ENCODE measurements around the gene AP3B2.

DNA sequence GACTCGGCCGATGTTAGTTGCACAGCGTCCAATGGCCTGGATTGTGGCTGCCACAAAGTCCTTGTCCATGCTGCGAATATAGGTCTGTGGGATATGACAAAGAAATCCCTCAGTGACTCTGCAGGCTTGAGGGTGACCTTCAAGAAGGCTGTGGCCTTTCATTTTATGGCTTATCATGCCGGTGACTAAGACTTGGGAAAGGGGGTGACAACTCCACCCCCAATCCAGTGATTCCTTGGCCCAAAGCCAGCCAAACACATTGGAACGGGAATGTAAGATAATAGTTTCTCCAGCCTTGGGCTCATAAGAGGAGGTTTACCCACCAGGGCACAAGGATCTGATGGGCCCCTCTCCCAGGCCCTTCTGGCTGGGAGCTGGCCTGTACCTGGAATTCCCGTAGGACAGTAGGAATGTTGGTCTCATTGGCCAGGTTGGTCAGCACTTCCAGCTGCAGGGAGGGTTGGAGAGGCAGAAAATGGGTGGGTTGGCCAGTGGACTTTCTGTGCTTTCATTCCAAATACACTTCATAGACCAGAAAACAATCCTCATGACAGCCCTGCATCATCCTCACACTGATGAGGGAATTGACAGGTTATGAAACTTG, 31.9 kb downstream of the AP3B2 start:
- TF ChIP-seq TAF1 (IDR thresholded peaks at IDR 0.05; ENCODE audit: borderline replicate concordance, insufficient read depth, low read length): no peak
- TF ChIP-seq, protein P1, sequence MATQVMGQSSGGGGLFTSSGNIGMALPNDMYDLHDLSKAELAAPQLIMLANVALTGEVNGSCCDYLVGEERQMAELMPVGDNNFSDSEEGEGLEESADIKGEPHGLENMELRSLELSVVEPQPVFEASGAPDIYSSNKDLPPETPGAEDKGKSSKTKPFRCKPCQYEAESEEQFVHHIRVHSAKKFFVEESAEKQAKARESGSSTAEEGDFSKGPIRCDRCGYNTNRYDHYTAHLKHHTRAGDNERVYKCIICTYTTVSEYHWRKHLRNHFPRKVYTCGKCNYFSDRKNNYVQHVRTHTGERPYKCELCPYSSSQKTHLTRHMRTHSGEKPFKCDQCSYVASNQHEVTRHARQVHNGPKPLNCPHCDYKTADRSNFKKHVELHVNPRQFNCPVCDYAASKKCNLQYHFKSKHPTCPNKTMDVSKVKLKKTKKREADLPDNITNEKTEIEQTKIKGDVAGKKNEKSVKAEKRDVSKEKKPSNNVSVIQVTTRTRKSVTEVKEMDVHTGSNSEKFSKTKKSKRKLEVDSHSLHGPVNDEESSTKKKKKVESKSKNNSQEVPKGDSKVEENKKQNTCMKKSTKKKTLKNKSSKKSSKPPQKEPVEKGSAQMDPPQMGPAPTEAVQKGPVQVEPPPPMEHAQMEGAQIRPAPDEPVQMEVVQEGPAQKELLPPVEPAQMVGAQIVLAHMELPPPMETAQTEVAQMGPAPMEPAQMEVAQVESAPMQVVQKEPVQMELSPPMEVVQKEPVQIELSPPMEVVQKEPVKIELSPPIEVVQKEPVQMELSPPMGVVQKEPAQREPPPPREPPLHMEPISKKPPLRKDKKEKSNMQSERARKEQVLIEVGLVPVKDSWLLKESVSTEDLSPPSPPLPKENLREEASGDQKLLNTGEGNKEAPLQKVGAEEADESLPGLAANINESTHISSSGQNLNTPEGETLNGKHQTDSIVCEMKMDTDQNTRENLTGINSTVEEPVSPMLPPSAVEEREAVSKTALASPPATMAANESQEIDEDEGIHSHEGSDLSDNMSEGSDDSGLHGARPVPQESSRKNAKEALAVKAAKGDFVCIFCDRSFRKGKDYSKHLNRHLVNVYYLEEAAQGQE (IDR thresholded peaks at IDR 0.05; ENCODE audit: insufficient read depth in 1 of 2, low read depth in 2 of 2, low read length in 2 of 2): no peak
